ENCODE measurements around the gene IFI30. TPM values are rescaled to one million over a fixed set of nuclear protein-coding genes. Genes with fewer than 3 reads are reported as not detected.

IFI30 gene
- polyA plus RNA-seq, 1 of the 3 experiments (the other 2 are of a cell fraction) = 11.6 TPM

DNA sequence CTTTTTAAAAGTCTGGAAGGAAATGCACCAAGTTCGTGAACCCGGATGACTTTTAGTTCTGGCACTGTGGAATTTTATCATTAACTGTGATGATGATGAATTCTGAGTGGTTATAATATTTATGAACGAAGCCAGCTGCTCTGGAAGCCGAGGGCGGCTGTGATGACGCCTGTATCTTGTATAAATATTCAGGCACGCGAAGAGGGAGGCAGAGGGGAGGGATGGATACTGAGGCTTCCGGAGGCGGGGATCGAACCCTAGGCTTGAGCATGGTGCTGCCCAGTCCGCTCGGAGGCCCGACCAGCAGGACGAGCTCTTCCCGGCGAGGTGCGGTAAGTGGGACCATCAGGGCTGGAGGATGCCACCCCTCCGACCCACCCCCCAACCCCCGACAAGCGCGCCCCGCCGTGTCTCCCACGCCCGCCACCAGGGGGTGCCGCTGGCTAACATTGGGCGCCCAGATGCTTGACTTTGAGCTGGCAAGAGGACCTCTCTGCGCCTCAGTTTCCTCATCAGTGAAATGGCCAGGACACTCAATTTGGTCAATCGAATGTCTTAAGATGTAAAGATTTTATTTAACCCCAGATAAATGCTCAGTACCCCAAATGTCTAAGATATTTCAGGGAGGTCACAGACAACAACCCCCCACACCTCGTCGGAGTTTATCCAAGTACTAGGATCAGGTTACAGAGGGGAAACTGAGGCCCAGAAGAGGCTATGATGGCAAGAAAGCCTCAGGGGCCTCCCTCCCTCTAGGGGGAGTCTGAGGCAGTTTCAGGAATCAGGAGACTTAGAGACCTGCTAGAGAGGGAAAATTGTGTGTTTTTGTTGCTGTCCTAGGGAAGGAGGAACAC lies 34.7 kb downstream of the IFI30 start:
- no peaks in the 10 kb centered on the region for H3K36me3 ChIP-seq (replicated peaks in 1 of 2; ENCODE audit: control insufficient read depth in 1 of 2, insufficient read depth in 2 of 2, low read length in 1 of 2)
- no peak overlapping the region for H3K4me2 ChIP-seq
- H4K20me1 ChIP-seq (ENCODE audit: insufficient read depth) = no peaks in the 10 kb centered on the region
- no peaks in the 10 kb centered on the region for H3K9me2 ChIP-seq
- 22% methylated on average over 20 of the region's 32 CpGs for WGBS (ENCODE audit: low lambda C conversion rate)
- H3F3A ChIP-seq (replicated peaks; ENCODE audit: insufficient read depth) = no peaks in the 10 kb centered on the region
- no peaks in the 10 kb centered on the region for H3K9me3 ChIP-seq
- no peaks in the 10 kb centered on the region for H3K79me2 ChIP-seq (ENCODE audit: insufficient read depth)
- TF ChIP-seq USF2 (IDR thresholded peaks at IDR 0.05; ENCODE audit: borderline replicate concordance, low read depth, low read length) (no peak), GATA2 (CRISPR knock-in tag; IDR thresholded peaks at IDR 0.05) (no peak), CHD2 (IDR thresholded peaks at IDR 0.05; ENCODE audit: low read length, partially characterized antibody) (no peak), RFX5 (IDR thresholded peaks at IDR 0.05; ENCODE audit: low read length) (no peak), SIN3A (IDR thresholded peaks at IDR 0.05; ENCODE audit: borderline replicate concordance, low read depth, low read length) (no peak), REST (IDR thresholded peaks at IDR 0.05; ENCODE audit: low read depth, low read length) (no peak), SMC3 (IDR thresholded peaks at IDR 0.05; ENCODE audit: low read depth, low read length) (peak; percentile 65), EP300 (IDR thresholded peaks at IDR 0.05; ENCODE audit: borderline replicate concordance in 1 of 2, low read depth in 1 of 2, low read length in 1 of 2) (no peak), RAD21 (IDR thresholded peaks at IDR 0.05; ENCODE audit: low read length) (peak; percentile 71), TEAD4 (IDR thresholded peaks at IDR 0.05; ENCODE audit: borderline replicate concordance, insufficient read depth) (no peak), POLR2AphosphoS5 (IDR thresholded peaks at IDR 0.05; ENCODE audit: low read depth, low read length) (no peak), FOXJ3 (CRISPR knock-in tag; IDR thresholded peaks at IDR 0.05) (no peak), ZBTB33 (IDR thresholded peaks at IDR 0.05; ENCODE audit: borderline replicate concordance, low read depth) (no peak), NFIC (IDR thresholded peaks at IDR 0.05; ENCODE audit: borderline replicate concordance) (no peak), FOSL2 (IDR thresholded peaks at IDR 0.05; ENCODE audit: borderline replicate concordance, low read depth) (no peak)
- TF ChIP-seq, protein P1, sequence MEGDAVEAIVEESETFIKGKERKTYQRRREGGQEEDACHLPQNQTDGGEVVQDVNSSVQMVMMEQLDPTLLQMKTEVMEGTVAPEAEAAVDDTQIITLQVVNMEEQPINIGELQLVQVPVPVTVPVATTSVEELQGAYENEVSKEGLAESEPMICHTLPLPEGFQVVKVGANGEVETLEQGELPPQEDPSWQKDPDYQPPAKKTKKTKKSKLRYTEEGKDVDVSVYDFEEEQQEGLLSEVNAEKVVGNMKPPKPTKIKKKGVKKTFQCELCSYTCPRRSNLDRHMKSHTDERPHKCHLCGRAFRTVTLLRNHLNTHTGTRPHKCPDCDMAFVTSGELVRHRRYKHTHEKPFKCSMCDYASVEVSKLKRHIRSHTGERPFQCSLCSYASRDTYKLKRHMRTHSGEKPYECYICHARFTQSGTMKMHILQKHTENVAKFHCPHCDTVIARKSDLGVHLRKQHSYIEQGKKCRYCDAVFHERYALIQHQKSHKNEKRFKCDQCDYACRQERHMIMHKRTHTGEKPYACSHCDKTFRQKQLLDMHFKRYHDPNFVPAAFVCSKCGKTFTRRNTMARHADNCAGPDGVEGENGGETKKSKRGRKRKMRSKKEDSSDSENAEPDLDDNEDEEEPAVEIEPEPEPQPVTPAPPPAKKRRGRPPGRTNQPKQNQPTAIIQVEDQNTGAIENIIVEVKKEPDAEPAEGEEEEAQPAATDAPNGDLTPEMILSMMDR (IDR thresholded peaks at IDR 0.05) = peak; percentile 67
- TF ChIP-seq, protein P2, sequence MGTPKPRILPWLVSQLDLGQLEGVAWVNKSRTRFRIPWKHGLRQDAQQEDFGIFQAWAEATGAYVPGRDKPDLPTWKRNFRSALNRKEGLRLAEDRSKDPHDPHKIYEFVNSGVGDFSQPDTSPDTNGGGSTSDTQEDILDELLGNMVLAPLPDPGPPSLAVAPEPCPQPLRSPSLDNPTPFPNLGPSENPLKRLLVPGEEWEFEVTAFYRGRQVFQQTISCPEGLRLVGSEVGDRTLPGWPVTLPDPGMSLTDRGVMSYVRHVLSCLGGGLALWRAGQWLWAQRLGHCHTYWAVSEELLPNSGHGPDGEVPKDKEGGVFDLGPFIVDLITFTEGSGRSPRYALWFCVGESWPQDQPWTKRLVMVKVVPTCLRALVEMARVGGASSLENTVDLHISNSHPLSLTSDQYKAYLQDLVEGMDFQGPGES (IDR thresholded peaks at IDR 0.05; ENCODE audit: low read depth, low read length) = no peak
- ChIA-PET CTCF (interaction anchor here (0.5 to 20.7 kb wide), 21 partner anchors 8 to 206 kb away, joined by 3 to 505 read pairs (median 4); partner anchors contain the start of genes MPV17L2 and PDE4C), POLR2A (interaction anchor here (0.7 to 1.2 kb wide), 2 partner anchors 44 to 805 kb away, joined by 3 to 7 read pairs; no protein-coding TSS in a partner anchor)
- H3K27me3 ChIP-seq (ENCODE audit: insufficient read depth) = no peaks in the 10 kb centered on the region
- H3K27ac ChIP-seq (ENCODE audit: low read depth in 2 of 2, low read length in 1 of 2) = no peak overlapping the region
- no peak overlapping the region for H2AFZ ChIP-seq (ENCODE audit: low read depth)
- H3K4me1 ChIP-seq (ENCODE audit: control insufficient read depth in 1 of 2, insufficient read depth in 2 of 2, low read depth in 1 of 2, low read length in 1 of 2) = peaks cover 4 to 9% of the 10 kb centered on the region in 2 experiments; a peak in 2 of 4 replicates
- DNase-seq = peak; percentile 88
- H3K4me3 ChIP-seq (ENCODE audit: low read depth in 2 of 2, low read length in 1 of 2) = peak overlapping the region in 1 of 2 experiments; percentile 26; a peak in 1 of 4 replicates
- H3K9ac ChIP-seq = no peak overlapping the region

All from SK-N-SH (cell line).